Activated CD8-positive, alpha-beta memory T cell treated with anti-CD3 and anti-CD28 coated beads, Interleukin-2, amount 50 U/mL, for 1 hour (primary cell): ENCODE results near the gene INTS4.
"Not testable (repeated sequence)": the region's sequence is repeated elsewhere in the genome, so short reads cannot be mapped to it uniquely, and the experiment has no call there.

Experiments used
- DNase-seq: peaks from one replicate; pipeline ENCODE4 v3.0.0-alpha.2; 2020; ENCODE audit errors: extremely low read depth

Gene INTS4

GRCh38 chr11:77943296-77943695 lies 51.2 kb downstream of the INTS4 start:
- DNase-seq: not testable (repeated sequence)

GRCh38 chr11:77942465-77942864 lies 52.0 kb downstream of the INTS4 start:
- not testable (repeated sequence) for DNase-seq

- not testable (repeated sequence) for DNase-seq
Measured at GRCh38 chr11:77933596-77933995, 60.9 kb downstream of the INTS4 start.

GRCh38 chr11:77930334-77931208 lies 63.9 kb downstream of the INTS4 start:
- DNase-seq: not testable (repeated sequence)

GRCh38 chr11:77917713-77918112 lies 76.8 kb downstream of the INTS4 start:
- not testable (repeated sequence) for DNase-seq

- not testable (repeated sequence) for DNase-seq
Measured at GRCh38 chr11:77914307-77914791, 80.1 kb downstream of the INTS4 start.

- not testable (repeated sequence) for DNase-seq
Measured at GRCh38 chr11:77913608-77914306, 80.7 kb downstream of the INTS4 start.

- not testable (repeated sequence) for DNase-seq
Measured at GRCh38 chr11:77910828-77911227, 83.6 kb downstream of the INTS4 start.

GRCh38 chr11:77909277-77909676 lies 85.2 kb downstream of the INTS4 start:
- DNase-seq: no peak

- DNase-seq: no peak
Measured at GRCh38 chr11:77908835-77909234, 85.6 kb downstream of the INTS4 start.

- not testable (repeated sequence) for DNase-seq
Measured at GRCh38 chr11:77894949-77895348, 99.5 kb downstream of the INTS4 start.

- DNase-seq: not testable (repeated sequence)
Measured at GRCh38 chr11:77891703-77892102, 102.8 kb downstream of the INTS4 start.

- DNase-seq: not testable (repeated sequence)
Measured at GRCh38 chr11:77891256-77891655, 103.2 kb downstream of the INTS4 start.

GRCh38 chr11:77890619-77891056 lies 103.8 kb downstream of the INTS4 start:
- DNase-seq: not testable (repeated sequence)

- DNase-seq: not testable (repeated sequence)
Measured at GRCh38 chr11:77890100-77890614, 104.3 kb downstream of the INTS4 start.

GRCh38 chr11:77889045-77889444 lies 105.4 kb downstream of the INTS4 start:
- not testable (repeated sequence) for DNase-seq

- DNase-seq: no peak
Measured at GRCh38 chr11:77886401-77886800, 108.1 kb downstream of the INTS4 start.

- no peak for DNase-seq
Measured at GRCh38 chr11:77884829-77885190, 109.7 kb downstream of the INTS4 start.

GRCh38 chr11:77884186-77884828 lies 110.2 kb downstream of the INTS4 start:
- DNase-seq: no peak

GRCh38 chr11:77883775-77884174 lies 110.7 kb downstream of the INTS4 start:
- no peak for DNase-seq

GRCh38 chr11:77882396-77882795 lies 112.1 kb downstream of the INTS4 start:
- DNase-seq: no peak

GRCh38 chr11:77879218-77879617 lies 115.2 kb downstream of the INTS4 start:
- DNase-seq: no peak
